Measurements from ENCODE around the gene ATXN7L2. TPM values are rescaled to one million over a fixed set of nuclear protein-coding genes. Genes with fewer than 3 reads are reported as not detected.
"Not testable (repeated sequence)": the region's sequence is repeated elsewhere in the genome, so short reads cannot be mapped to it uniquely, and the experiment has no call there.

The ATXN7L2 gene
- total RNA-seq, 2 donors from 2014 or later = 5.1 to 6.1 TPM

DNA sequence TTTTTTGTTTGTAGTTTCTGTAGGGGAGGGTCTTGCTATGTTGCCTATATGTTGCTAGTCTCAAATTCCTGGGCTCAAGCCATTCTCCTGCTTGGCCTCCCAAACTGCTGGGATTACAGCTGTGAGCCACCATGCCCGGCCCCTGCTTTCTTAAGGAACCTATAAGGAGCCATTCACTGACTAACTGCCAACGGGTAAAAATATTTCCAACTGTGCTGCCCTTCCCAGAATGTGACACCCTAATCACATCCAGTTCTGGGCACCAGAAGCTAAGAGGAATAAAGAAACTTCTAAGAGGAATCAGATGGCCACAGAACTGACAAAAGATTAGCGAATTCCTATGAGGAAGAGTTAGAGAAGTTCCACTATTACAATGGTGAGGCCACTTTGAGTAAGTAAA lies 10.9 kb upstream of the ATXN7L2 start:
- no peaks in the 10 kb centered on the region for H3K36me3 ChIP-seq (ENCODE audit: control insufficient read depth, insufficient read depth, low read length)
- Mint-ChIP-seq H3K27me3 (ENCODE audit: insufficient read depth) (peaks cover 30% of the 10 kb centered on the region), H3K36me3 (ENCODE audit: low read depth) (no peaks in the 10 kb centered on the region), H3K9me3 (no peaks in the 10 kb centered on the region), H3K4me3 (no peak overlapping the region), H3K4me1 (no peaks in the 10 kb centered on the region), H3K27ac (no peak overlapping the region)
- 63 to 70% methylated on average over 3 of the region's 3 CpGs for WGBS, 2 experiments (ENCODE audit: insufficient coverage in 1 of 2, insufficient read length in 1 of 2)
- no peaks in the 10 kb centered on the region for H3K9me3 ChIP-seq (ENCODE audit: control insufficient read depth, low read length)
- peaks cover 33% of the 10 kb centered on the region for H3K27me3 ChIP-seq (ENCODE audit: control insufficient read depth, insufficient read depth, low read length, poor library complexity, severe bottlenecking)
- TF ChIP-seq, protein P1, sequence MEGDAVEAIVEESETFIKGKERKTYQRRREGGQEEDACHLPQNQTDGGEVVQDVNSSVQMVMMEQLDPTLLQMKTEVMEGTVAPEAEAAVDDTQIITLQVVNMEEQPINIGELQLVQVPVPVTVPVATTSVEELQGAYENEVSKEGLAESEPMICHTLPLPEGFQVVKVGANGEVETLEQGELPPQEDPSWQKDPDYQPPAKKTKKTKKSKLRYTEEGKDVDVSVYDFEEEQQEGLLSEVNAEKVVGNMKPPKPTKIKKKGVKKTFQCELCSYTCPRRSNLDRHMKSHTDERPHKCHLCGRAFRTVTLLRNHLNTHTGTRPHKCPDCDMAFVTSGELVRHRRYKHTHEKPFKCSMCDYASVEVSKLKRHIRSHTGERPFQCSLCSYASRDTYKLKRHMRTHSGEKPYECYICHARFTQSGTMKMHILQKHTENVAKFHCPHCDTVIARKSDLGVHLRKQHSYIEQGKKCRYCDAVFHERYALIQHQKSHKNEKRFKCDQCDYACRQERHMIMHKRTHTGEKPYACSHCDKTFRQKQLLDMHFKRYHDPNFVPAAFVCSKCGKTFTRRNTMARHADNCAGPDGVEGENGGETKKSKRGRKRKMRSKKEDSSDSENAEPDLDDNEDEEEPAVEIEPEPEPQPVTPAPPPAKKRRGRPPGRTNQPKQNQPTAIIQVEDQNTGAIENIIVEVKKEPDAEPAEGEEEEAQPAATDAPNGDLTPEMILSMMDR (conservative IDR thresholded peaks at IDR 0.05) = no peak
- H3K4me3 ChIP-seq (ENCODE audit: low read length) = no peak overlapping the region
- no peaks in the 10 kb centered on the region for H3K4me1 ChIP-seq (ENCODE audit: control insufficient read depth, insufficient read depth, low read length)
- no peak overlapping the region for H3K9ac ChIP-seq (ENCODE audit: extremely low read depth, low read length, poor library complexity, severe bottlenecking)
- H3K27ac ChIP-seq (ENCODE audit: low read depth, low read length) = no peak overlapping the region
- no peak for DNase-seq

DNA sequence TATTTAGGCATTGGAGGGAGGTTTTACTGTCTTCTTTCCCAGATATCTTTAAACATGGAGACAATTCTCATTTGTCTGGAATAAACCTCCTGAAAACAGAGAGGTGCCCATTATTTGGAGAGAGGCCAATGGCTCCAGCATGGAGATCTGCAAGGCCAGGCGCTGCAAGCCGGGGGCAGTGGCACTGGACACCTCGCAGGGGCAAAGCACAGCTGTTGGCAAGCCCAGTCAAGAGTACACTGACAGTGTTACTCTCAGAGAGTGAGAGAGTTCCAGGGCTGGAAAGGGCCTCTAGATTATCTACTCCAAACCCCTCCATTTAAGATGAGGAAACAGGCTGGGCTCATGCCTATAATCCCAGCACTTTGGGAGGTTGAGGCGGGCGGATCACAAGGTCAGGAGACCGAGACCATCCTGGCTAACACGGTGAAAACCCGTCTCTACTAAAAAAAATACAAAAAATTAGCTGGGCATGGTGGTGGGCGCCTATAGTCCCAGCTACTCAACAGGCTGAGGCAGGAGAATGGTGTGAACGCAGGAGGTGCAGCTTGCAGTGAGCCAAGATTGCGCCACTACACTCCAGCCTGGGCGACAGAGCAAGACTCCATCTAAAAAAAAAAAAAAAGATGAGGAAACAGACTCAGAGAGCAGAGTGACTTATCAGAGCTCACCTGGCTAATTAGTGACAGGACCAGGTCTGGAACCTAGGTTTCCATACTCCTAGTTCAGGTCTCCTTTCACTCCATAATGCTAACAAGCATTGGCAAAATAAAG lies 10.2 kb upstream of the ATXN7L2 start:
- not testable (repeated sequence) for H3K36me3 Mint-ChIP-seq (ENCODE audit: low read depth); H3K27ac Mint-ChIP-seq; H3K9me3 Mint-ChIP-seq; H3K36me3 ChIP-seq (ENCODE audit: control insufficient read depth, insufficient read depth, low read length); H3K27ac ChIP-seq (ENCODE audit: low read depth, low read length); H3K4me3 ChIP-seq (ENCODE audit: low read length); H3K9ac ChIP-seq (ENCODE audit: extremely low read depth, low read length, poor library complexity, severe bottlenecking); H3K4me3 Mint-ChIP-seq; H3K4me1 Mint-ChIP-seq; H3K4me1 ChIP-seq (ENCODE audit: control insufficient read depth, insufficient read depth, low read length); DNase-seq; H3K9me3 ChIP-seq (ENCODE audit: control insufficient read depth, low read length)
- 88 to 91% methylated on average over 12 of the region's 12 CpGs for WGBS, 2 experiments (ENCODE audit: insufficient coverage in 1 of 2, insufficient read length in 1 of 2)
- peaks cover 26% of the 10 kb centered on the region for H3K27me3 ChIP-seq (ENCODE audit: control insufficient read depth, insufficient read depth, low read length, poor library complexity, severe bottlenecking)
- peaks cover 23% of the 10 kb centered on the region for H3K27me3 Mint-ChIP-seq (ENCODE audit: insufficient read depth)

DNA sequence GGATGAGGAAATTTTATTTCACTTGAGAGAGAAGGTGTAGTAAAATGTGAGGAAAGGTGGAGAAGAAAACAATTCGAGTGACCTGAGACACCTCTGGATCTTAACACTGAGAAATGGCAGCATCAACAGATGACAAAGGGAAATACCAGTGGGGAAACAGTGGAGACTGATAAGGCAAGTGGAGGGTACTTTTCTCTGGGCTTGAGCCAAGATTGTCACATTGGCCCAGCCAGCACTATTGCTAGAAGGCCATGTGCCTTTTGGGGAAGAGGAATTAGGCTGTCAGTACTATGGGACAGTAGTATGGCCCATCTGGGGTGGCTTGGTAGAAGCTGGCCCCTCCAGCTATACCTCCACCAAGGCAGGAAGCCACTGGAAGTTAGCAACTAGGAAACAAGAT lies 9.0 kb upstream of the ATXN7L2 start:
- TF ChIP-seq, protein P1 (conservative IDR thresholded peaks at IDR 0.05) = no peak
- H3K27ac Mint-ChIP-seq = no peak overlapping the region
- no peak overlapping the region for H3K27ac ChIP-seq (ENCODE audit: low read depth, low read length)
- no peak overlapping the region for H3K4me3 ChIP-seq (ENCODE audit: low read length)
- no peak for DNase-seq
- WGBS, 2 experiments (ENCODE audit: insufficient coverage in 1 of 2, insufficient read length in 1 of 2) = 80 to 83% methylated on average over 1 of the region's 1 CpG
- no peaks in the 10 kb centered on the region for H3K4me1 Mint-ChIP-seq
- no peaks in the 10 kb centered on the region for H3K9me3 Mint-ChIP-seq
- no peaks in the 10 kb centered on the region for H3K9me3 ChIP-seq (ENCODE audit: control insufficient read depth, low read length)
- H3K4me1 ChIP-seq (ENCODE audit: control insufficient read depth, insufficient read depth, low read length) = no peaks in the 10 kb centered on the region
- no peak overlapping the region for H3K9ac ChIP-seq (ENCODE audit: extremely low read depth, low read length, poor library complexity, severe bottlenecking)
- H3K27me3 ChIP-seq (ENCODE audit: control insufficient read depth, insufficient read depth, low read length, poor library complexity, severe bottlenecking) = peaks cover 17% of the 10 kb centered on the region
- peaks cover 20% of the 10 kb centered on the region for H3K27me3 Mint-ChIP-seq (ENCODE audit: insufficient read depth)
- no peak overlapping the region for H3K4me3 Mint-ChIP-seq
- no peaks in the 10 kb centered on the region for H3K36me3 Mint-ChIP-seq (ENCODE audit: low read depth)
- H3K36me3 ChIP-seq (ENCODE audit: control insufficient read depth, insufficient read depth, low read length) = no peaks in the 10 kb centered on the region

Data from endodermal cell (in vitro differentiated cells).